SK-N-SH (cell line): Measurements from ENCODE around the gene ZNF804B. TPM values are rescaled to one million over a fixed set of nuclear protein-coding genes. Genes with fewer than 3 reads are reported as not detected.

Experiments used
- CTCF ChIA-PET: fragments of 300-600, 350-600 bp; formaldehyde crosslinking; extraction: SDS; loops from one replicate; lab custom pipeline; 2021; lab: Yijun Ruan, JAX
- POLR2A ChIA-PET: fragments of 350-600 bp; sonication (Branson Sonifier 250); formaldehyde crosslinking; extraction: SDS; loops from one replicate; lab custom pipeline; 2020; ENCODE audit warnings: antibody characterized with exemption, inconsistent platforms; lab: Yijun Ruan, JAX
- DNase-seq: peaks from one replicate; pipeline ENCODE4 v3.0.0; 2012
- H2AFZ ChIP-seq: fragments of 200-600 bp; sonication (generic); 2 replicates; pipeline ENCODE4 v1.8.1; 2016; ENCODE audit warnings: antibody characterized with exemption, mild to moderate bottlenecking, low read depth
- H3F3A ChIP-seq: fragments of 200-600 bp; sonication (generic); replicated peaks from 2 replicates; pipeline ENCODE3; 2016; ENCODE audit warnings: antibody characterized with exemption, mild to moderate bottlenecking; ENCODE audit not compliant: insufficient read depth
- H3K27ac ChIP-seq, 2 experiments: fragments of 200-500 bp in 1 of 2; fragments of 200-600 bp in 1 of 2; sonication (Bioruptor generic) in 1 of 2; sonication (generic), shearing (Covaris generic) in 1 of 2; 2 replicates each; pipeline versions ENCODE4 v1.5.1 to v1.6.1; 2014 to 2016; ENCODE audit warnings: low read depth in 2 of 2, inconsistent platforms in 1 of 2, low read length in 1 of 2, mild to moderate bottlenecking in 1 of 2, mixed read lengths in 1 of 2
- H3K27me3 ChIP-seq: fragments of 200-600 bp; sonication (generic), shearing (Covaris generic); 2 replicates; pipeline ENCODE4 v1.6.1; 2016; ENCODE audit warnings: mixed run types; ENCODE audit not compliant: insufficient read depth
- H3K36me3 ChIP-seq, 2 experiments: fragments of 200-500 bp in 1 of 2; fragments of 200-600 bp in 1 of 2; sonication (Bioruptor generic) in 1 of 2; sonication (generic) in 1 of 2; replicated peaks in 1 of 2; 2 replicates each; pipeline versions ENCODE3 to v1.5.1; 2014 to 2016; ENCODE audit warnings: low read length in 1 of 2, mild to moderate bottlenecking in 1 of 2; ENCODE audit not compliant: insufficient read depth in 2 of 2, control insufficient read depth in 1 of 2
- H3K4me1 ChIP-seq, 2 experiments: fragments of 200-500 bp in 1 of 2; fragments of 200-600 bp in 1 of 2; sonication (Bioruptor generic) in 1 of 2; sonication (generic), shearing (Covaris generic) in 1 of 2; 2 replicates each; pipeline versions ENCODE4 v1.5.1 to v1.6.1; 2014 to 2016; ENCODE audit warnings: low read depth in 1 of 2, low read length in 1 of 2, mixed run types in 1 of 2; ENCODE audit not compliant: insufficient read depth in 2 of 2, control insufficient read depth in 1 of 2
- H3K4me2 ChIP-seq: fragments of 200-600 bp; sonication (generic), shearing (Covaris generic); 2 replicates; pipeline ENCODE4 v1.6.1; 2017; ENCODE audit warnings: mixed run types
- H3K4me3 ChIP-seq, 2 experiments: fragments of 200-500 bp in 1 of 2; fragments of 200-600 bp in 1 of 2; sonication (Bioruptor generic) in 1 of 2; sonication (generic), shearing (Covaris generic) in 1 of 2; 2 replicates each; pipeline versions ENCODE4 v1.5.1 to v1.8.1; 2014 to 2016; ENCODE audit warnings: low read depth in 2 of 2, inconsistent platforms in 1 of 2, low read length in 1 of 2, mild to moderate bottlenecking in 1 of 2, mixed read lengths in 1 of 2, moderate library complexity in 1 of 2
- H3K79me2 ChIP-seq: fragments of 200-600 bp; sonication (generic); 2 replicates; pipeline ENCODE4 v1.8.1; 2017; ENCODE audit warnings: mild to moderate bottlenecking; ENCODE audit not compliant: insufficient read depth
- H3K9ac ChIP-seq: fragments of 200-600 bp; sonication (generic); 2 replicates; pipeline ENCODE4 v1.6.1; 2017; ENCODE audit warnings: mixed run types
- H3K9me2 ChIP-seq: fragments of 200-600 bp; sonication (generic); 2 replicates; pipeline ENCODE4 v1.6.1; 2017; ENCODE audit warnings: mixed run types
- H3K9me3 ChIP-seq: fragments of 200-600 bp; sonication (generic); 2 replicates; pipeline ENCODE4 v1.6.1; 2017; ENCODE audit warnings: mixed run types, mild to moderate bottlenecking, moderate library complexity
- H4K20me1 ChIP-seq: fragments of 200-600 bp; sonication (generic); 2 replicates; pipeline ENCODE4 v1.6.1; 2017; ENCODE audit warnings: mild to moderate bottlenecking, mixed run types; ENCODE audit not compliant: insufficient read depth
- CHD2 ChIP-seq: fragments of 150-350 bp; IDR thresholded peaks from 2 replicates; pipeline ENCODE4 v1.6.1; 2018; ENCODE audit warnings: low read length; ENCODE audit not compliant: partially characterized antibody
- EZH2phosphoT487 ChIP-seq: fragments of 200-600 bp; sonication (generic); IDR thresholded peaks from 2 replicates; pipeline ENCODE4 v1.6.1; 2017; ENCODE audit warnings: low read depth, mixed run types, mild to moderate bottlenecking, antibody characterized with exemption, moderate library complexity, borderline replicate concordance
- FOSL2 ChIP-seq: IDR thresholded peaks from 2 replicates; pipeline ENCODE4 v1.4.0; 2012; ENCODE audit warnings: low read depth, mild to moderate bottlenecking, moderate library complexity, borderline replicate concordance
- MXI1 ChIP-seq: IDR thresholded peaks from 2 replicates; pipeline ENCODE4 v1.6.1; 2012; ENCODE audit warnings: mild to moderate bottlenecking, low read depth, low read length, improper control_type of control experiment
- RCOR1 ChIP-seq: fragments of 150-350 bp; IDR thresholded peaks from 2 replicates; pipeline ENCODE4 v1.6.1; 2017; ENCODE audit warnings: antibody characterized with exemption, low read length
- RFX5 ChIP-seq: IDR thresholded peaks from 2 replicates; pipeline ENCODE4 v1.6.1; 2012; ENCODE audit warnings: mild to moderate bottlenecking, improper control_type of control experiment, low read length
- TEAD4 ChIP-seq: IDR thresholded peaks from 2 replicates; pipeline ENCODE4 v1.4.0; 2012; ENCODE audit warnings: mild to moderate bottlenecking, borderline replicate concordance; ENCODE audit not compliant: insufficient read depth
- WGBS: methylation state at CpG from one replicate; pipeline ENCODE4 v1.1.6; 2017; ENCODE audit warnings: low lambda C conversion rate; 5-methylcytosine and 5-hydroxymethylcytosine counted together
- polyA plus RNA-seq, 3 experiments: library from polyadenylated mRNA; depleted of rRNA; stranded (reverse); fragments of >200 nt; gene quantifications; 2 replicates each; pipeline ENCODE4 v1.2.3, GENCODE V29; 2012
- TF ChIP-seq, protein P1 (sequence below): fragments of 150-350 bp; IDR thresholded peaks from 2 replicates; pipeline ENCODE4 v1.6.1; 2016; ENCODE audit warnings: mild to moderate bottlenecking, low read depth, low read length
- TF ChIP-seq, protein P2 (sequence below): IDR thresholded peaks from 2 replicates; pipeline ENCODE4; 2012

ZNF804B gene
- polyA plus RNA-seq (2012; rRNA removed) = not detected in 2 replicates
- not detected in 2 replicates for polyA plus RNA-seq (2012; cell fraction: cytosol; rRNA removed)
- polyA plus RNA-seq (2012; cell fraction: nucleus; rRNA removed) = not detected in 2 replicates

DNA sequence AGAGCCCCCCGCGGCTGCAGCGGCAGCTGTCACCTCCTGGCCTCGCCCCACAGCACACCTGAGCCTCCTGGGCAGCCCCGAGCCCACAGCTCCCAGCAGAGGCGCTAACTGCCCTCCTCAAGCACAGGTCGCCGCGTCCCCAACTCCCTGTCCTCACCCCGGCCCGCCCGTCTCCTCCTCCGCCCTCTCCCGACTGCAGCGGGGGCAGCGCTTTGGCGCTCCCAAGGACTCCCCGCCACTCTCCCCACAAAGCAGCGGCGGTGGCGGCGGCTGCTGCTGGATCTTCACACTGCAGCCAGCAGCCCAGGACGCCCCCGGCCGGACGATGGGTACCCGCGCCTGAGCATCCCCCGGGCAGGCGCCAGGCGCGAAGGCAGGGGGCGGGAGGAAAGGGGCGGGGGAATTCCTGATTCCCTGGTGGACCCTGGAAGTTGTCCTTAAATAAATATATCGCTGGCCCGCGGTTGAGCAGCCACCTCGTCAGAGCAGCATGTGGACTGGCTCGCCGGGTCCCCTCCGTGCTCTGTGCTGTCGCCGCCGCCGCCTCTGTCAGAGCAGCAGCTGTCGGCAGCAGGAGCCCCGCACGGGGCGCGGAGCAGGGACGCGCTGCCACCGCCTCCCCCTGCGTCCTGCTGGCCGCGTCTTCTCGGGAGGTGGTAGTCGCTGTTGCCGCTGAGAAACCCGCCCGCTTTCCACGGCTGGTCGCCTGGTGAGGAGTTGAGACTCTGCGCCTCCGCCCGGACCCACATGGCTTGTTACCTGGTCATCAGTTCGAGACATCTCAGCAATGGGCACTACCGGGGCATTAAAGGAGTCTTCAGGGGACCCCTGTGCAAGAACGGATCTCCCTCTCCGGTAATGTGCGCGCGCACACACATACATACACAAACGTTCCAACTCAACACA lies at the start of gene ZNF804B:
Gene ZNF804B, plus strand, starts transcription at position 471 of the 906 bp plus-strand sequence. Its CDS starts 277 bp downstream, at position 748.
- ChIA-PET CTCF (interaction anchor here (0.7 to 2.6 kb wide), 6 partner anchors 12 to 799 kb away, joined by 3 to 11 read pairs (median 5); no protein-coding TSS in a partner anchor), POLR2A (no interaction called here)
- Histone ChIP-seq H3K9me2 (no peaks in the 10 kb centered on the region), H3K9ac (no peak within 1 kb of the TSS), H3K4me1 (peaks cover 0 to 17% of the 10 kb centered on the region in 2 experiments; a peak in 2 of 4 replicates), H3K4me3 (peak within 1 kb of the TSS; percentile 47 to 48), H3K27me3 (peaks cover 29% of the 10 kb centered on the region), H3K27ac (no peak within 1 kb of the TSS), H3K4me2 (peak within 1 kb of the TSS; percentile 78), H3F3A (no peaks in the 10 kb centered on the region), H3K9me3 (no peaks in the 10 kb centered on the region), H4K20me1 (no peaks in the 10 kb centered on the region), H3K79me2 (no peaks in the 10 kb centered on the region), H2AFZ (peak within 1 kb of the TSS; percentile 47; the same call in 1 of the 2 replicates), H3K36me3 (no peaks in the 10 kb centered on the region)
- peak; percentile 44; the same call in 1 of the 2 replicates for TF ChIP-seq MXI1
- TF ChIP-seq, protein P1, sequence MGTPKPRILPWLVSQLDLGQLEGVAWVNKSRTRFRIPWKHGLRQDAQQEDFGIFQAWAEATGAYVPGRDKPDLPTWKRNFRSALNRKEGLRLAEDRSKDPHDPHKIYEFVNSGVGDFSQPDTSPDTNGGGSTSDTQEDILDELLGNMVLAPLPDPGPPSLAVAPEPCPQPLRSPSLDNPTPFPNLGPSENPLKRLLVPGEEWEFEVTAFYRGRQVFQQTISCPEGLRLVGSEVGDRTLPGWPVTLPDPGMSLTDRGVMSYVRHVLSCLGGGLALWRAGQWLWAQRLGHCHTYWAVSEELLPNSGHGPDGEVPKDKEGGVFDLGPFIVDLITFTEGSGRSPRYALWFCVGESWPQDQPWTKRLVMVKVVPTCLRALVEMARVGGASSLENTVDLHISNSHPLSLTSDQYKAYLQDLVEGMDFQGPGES = no peak
- 3% methylated on average over 52 of the region's 74 CpGs for WGBS
- DNase-seq = peak; percentile 82

DNA sequence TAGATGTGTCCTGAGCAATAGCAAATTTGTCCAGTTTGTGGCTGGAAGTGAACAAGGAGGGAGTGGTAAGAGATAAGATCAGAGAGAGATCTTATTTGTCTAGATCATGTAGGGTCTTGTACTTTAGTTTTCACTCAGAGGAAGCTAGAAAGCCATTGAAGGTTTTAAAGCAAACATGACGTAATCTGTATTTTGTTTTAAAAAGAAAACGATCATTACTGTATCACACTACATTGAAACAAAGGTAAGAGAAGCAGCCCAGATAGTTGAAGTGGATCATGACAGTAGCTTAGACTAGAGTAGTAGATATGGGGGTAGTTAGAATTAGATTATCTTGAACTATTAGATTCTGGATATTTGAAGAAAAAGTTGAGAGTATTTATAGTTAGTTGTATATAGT lies 23.6 kb upstream of the ZNF804B start:
- Histone ChIP-seq H3K36me3 (no peaks in the 10 kb centered on the region), H3K4me3 (no peak overlapping the region), H3K4me1 (no peaks in the 10 kb centered on the region), H4K20me1 (no peaks in the 10 kb centered on the region), H2AFZ (0 out of 2 replicates have a peak overlapping the region, but pooled peaks have one; percentile 13), H3K27me3 (no peaks in the 10 kb centered on the region), H3K27ac (no peak overlapping the region), H3K9ac (no peak overlapping the region), H3K9me3 (no peaks in the 10 kb centered on the region), H3K4me2 (no peak overlapping the region), H3F3A (no peaks in the 10 kb centered on the region), H3K79me2 (no peaks in the 10 kb centered on the region), H3K9me2 (no peaks in the 10 kb centered on the region)
- ChIA-PET POLR2A (no interaction called here), CTCF (interaction anchor here (1.2 kb wide), 1 partner anchor 16 kb away, joined by 3 read pairs; no protein-coding TSS in a partner anchor)
- no peak for DNase-seq
- 17% methylated on average over 2 of the region's 2 CpGs for WGBS
- TF ChIP-seq, protein P2, sequence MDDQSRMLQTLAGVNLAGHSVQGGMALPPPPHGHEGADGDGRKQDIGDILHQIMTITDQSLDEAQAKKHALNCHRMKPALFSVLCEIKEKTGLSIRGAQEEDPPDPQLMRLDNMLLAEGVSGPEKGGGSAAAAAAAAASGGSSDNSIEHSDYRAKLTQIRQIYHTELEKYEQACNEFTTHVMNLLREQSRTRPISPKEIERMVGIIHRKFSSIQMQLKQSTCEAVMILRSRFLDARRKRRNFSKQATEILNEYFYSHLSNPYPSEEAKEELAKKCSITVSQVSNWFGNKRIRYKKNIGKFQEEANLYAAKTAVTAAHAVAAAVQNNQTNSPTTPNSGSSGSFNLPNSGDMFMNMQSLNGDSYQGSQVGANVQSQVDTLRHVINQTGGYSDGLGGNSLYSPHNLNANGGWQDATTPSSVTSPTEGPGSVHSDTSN = no peak
- TF ChIP-seq RCOR1 = no peak
- no peak for TF ChIP-seq RFX5
- TF ChIP-seq EZH2phosphoT487 = no peak
- no peak for TF ChIP-seq FOSL2
- TF ChIP-seq TEAD4 = no peak
- TF ChIP-seq CHD2 = no peak
